ENCODE results near the gene AQP6. TPM values are rescaled to one million over a fixed set of nuclear protein-coding genes. Genes with fewer than 3 reads are reported as not detected.
"Not testable (repeated sequence)": the region's sequence is repeated elsewhere in the genome, so short reads cannot be mapped to it uniquely, and the experiment has no call there.

The AQP6 gene
- total RNA-seq, 1 donor from 2014 or later, result not detected

GRCh38 chr12:49982246-49983087 lies 9.7 kb downstream of the AQP6 start:
- H3K9me3 Mint-ChIP-seq, result no peaks in the 10 kb centered on the region

GRCh38 chr12:49983892-49984291 lies 11.1 kb downstream of the AQP6 start:
- H3K9me3 Mint-ChIP-seq, result no peaks in the 10 kb centered on the region
- ChIA-PET POLR2A (no interaction called here), CTCF (interaction anchor here (3.6 kb wide), 1 partner anchor 17 kb away, joined by 12 read pairs; no protein-coding TSS in a partner anchor)
- no peaks in the 10 kb centered on the region for H3K27me3 Mint-ChIP-seq
- no peak for DNase-seq
- H3K4me1 Mint-ChIP-seq, result no peaks in the 10 kb centered on the region
- peaks cover 7% of the 10 kb centered on the region for H3K36me3 Mint-ChIP-seq (ENCODE audit: low read depth)
- H3K27ac Mint-ChIP-seq, result no peak overlapping the region
- no peak overlapping the region for H3K4me3 Mint-ChIP-seq
- no peak for TF ChIP-seq CTCF (IDR thresholded peaks at IDR 0.05)
- ATAC-seq (ENCODE audit: low read depth), result no peak
- intact Hi-C loops (cut with micrococcal nuclease), result no loop called here

More at GRCh38 chr12:49982246-49983087, 9.7 kb downstream of the AQP6 start:
- DNase-seq (no peak), ATAC-seq (ENCODE audit: low read depth) (no peak)
- intact Hi-C loops (cut with micrococcal nuclease), result no loop called here
- POLR2A ChIA-PET, result no interaction called here
- Mint-ChIP-seq H3K27ac (no peak overlapping the region), H3K4me1 (no peaks in the 10 kb centered on the region), H3K36me3 (ENCODE audit: low read depth) (no peaks in the 10 kb centered on the region), H3K27me3 (no peaks in the 10 kb centered on the region), H3K4me3 (no peak overlapping the region)
- CTCF ChIA-PET, result interaction anchor here (0.8 to 3.6 kb wide), 2 partner anchors 16 to 92 kb away, joined by 3 to 12 read pairs; no protein-coding TSS in a partner anchor
- TF ChIP-seq CTCF (IDR thresholded peaks at IDR 0.05), result no peak

GRCh38 chr12:49984476-49985359 lies 12.0 kb downstream of the AQP6 start:
- H3K27ac Mint-ChIP-seq, result no peak overlapping the region
- H3K4me3 Mint-ChIP-seq, result no peak overlapping the region
- intact Hi-C loops (cut with micrococcal nuclease), result no loop called here
- ChIA-PET CTCF (interaction anchor here (3.6 kb wide), 1 partner anchor 18 kb away, joined by 12 read pairs; no protein-coding TSS in a partner anchor), POLR2A (no interaction called here)
- ATAC-seq (ENCODE audit: low read depth), result no peak
- no peaks in the 10 kb centered on the region for H3K27me3 Mint-ChIP-seq
- no peaks in the 10 kb centered on the region for H3K9me3 Mint-ChIP-seq
- no peak for DNase-seq
- TF ChIP-seq CTCF (IDR thresholded peaks at IDR 0.05), result no peak
- H3K4me1 Mint-ChIP-seq, result no peaks in the 10 kb centered on the region
- peaks cover 10% of the 10 kb centered on the region for H3K36me3 Mint-ChIP-seq (ENCODE audit: low read depth)

- intact Hi-C loops (cut with micrococcal nuclease), result no loop called here
- H3K27ac Mint-ChIP-seq, result no peak overlapping the region
- ChIA-PET POLR2A (interaction anchor here (0.6 kb wide), 1 partner anchor 151 kb away, joined by 7 read pairs; no protein-coding TSS in a partner anchor), CTCF (no interaction called here)
- H3K36me3 Mint-ChIP-seq (ENCODE audit: low read depth), result peaks cover 14% of the 10 kb centered on the region
- no peak for DNase-seq
- no peak for TF ChIP-seq CTCF (IDR thresholded peaks at IDR 0.05)
- no peaks in the 10 kb centered on the region for H3K9me3 Mint-ChIP-seq
- H3K4me1 Mint-ChIP-seq, result no peaks in the 10 kb centered on the region
- no peak for ATAC-seq (ENCODE audit: low read depth)
- H3K27me3 Mint-ChIP-seq, result no peaks in the 10 kb centered on the region
- no peak overlapping the region for H3K4me3 Mint-ChIP-seq
Measured at GRCh38 chr12:49985981-49986380, 13.2 kb downstream of the AQP6 start.

DNA sequence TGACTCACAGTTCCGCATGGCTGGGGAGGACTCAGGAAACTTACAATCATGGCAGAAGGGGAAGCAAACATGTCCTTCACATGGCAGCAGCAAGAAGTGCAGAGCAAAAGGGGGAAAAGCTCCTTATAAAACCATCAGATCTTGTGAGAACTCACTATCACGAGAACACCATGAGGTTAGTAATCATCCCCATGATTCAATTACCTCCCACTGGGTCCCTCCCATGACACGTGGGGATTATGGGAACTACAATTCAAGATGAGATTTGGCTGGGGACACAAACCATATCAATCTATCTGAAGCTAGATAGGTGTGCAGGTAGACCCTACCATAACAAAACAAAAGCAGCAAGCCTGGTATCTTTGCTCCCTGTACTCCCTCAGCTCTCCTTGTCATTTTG lies 13.7 kb downstream of the AQP6 start:
- H3K4me3 Mint-ChIP-seq; H3K4me1 Mint-ChIP-seq; H3K27ac Mint-ChIP-seq; H3K27me3 Mint-ChIP-seq; ATAC-seq (ENCODE audit: low read depth); DNase-seq; H3K9me3 Mint-ChIP-seq; intact Hi-C loops (cut with micrococcal nuclease): not testable (repeated sequence)
- ChIA-PET CTCF (interaction anchor here (1.0 kb wide), 1 partner anchor 19 kb away, joined by 3 read pairs; no protein-coding TSS in a partner anchor), POLR2A (interaction anchor here (0.6 kb wide), 1 partner anchor 151 kb away, joined by 7 read pairs; no protein-coding TSS in a partner anchor)
- peaks cover 14% of the 10 kb centered on the region for H3K36me3 Mint-ChIP-seq (ENCODE audit: low read depth)

All from activated B cell treated with CpG ODN at 0.5 μM for 24 hours (primary cell).